Right lobe of liver (tissue), 4 donors: ENCODE results near the gene PPP1R9A.

ENCODE experiments used
- CTCF ChIP-seq, 4 donors: fragments of 200-600 bp in 3 of 4; fragments of 450-650 bp in 1 of 4; IDR thresholded peaks; one replicate each; pipeline versions ENCODE4 v1.5.1 to v1.8.0; 2016 to 2022; ENCODE audit warnings: antibody characterized with exemption in 4 of 4, mild to moderate bottlenecking in 2 of 4
- POLR2A ChIP-seq: fragments of 450-650 bp; IDR thresholded peaks from one replicate; pipeline ENCODE4 v1.6.1; 2017; ENCODE audit warnings: antibody characterized with exemption, mild to moderate bottlenecking
- donor health status: DM: no; HTN: no; CAD: no.
- donor health status: DM: no; HTN: no; CAD: no.
- donor health status: DM: no; HTN: yes; CAD: no.

- TF ChIP-seq CTCF (IDR thresholded peaks at IDR 0.05), result no peak
- TF ChIP-seq POLR2A, result no peak
Measured at GRCh38 chr7:95322854-95323253, 415.5 kb downstream of the PPP1R9A start.
